Psoas muscle (tissue), 8 donors: ENCODE results near the gene AFAP1. TPM values are rescaled to one million over a fixed set of nuclear protein-coding genes. Genes with fewer than 3 reads are reported as not detected.

Source experiments
- ATAC-seq, 4 donors: fragments of 200-7000 bp; cut with Tn5 transposase; one replicate each; pipeline ENCODE4 v1.9.1; 2020; ENCODE audit warnings: moderate library complexity in 3 of 4, mild to moderate bottlenecking in 2 of 4
- DNase-seq, 2 donors: peaks; one replicate each; pipeline ENCODE4 v3.0.0-alpha.2; 2020
- H3K27ac ChIP-seq: fragments of 200-600 bp; one replicate; pipeline ENCODE4 v1.8.0; 2022
- H3K27me3 ChIP-seq, 3 donors: fragments of 200-600 bp in 1 of 3; one replicate each; pipeline versions ENCODE4 v1.6.1 to v1.8.0; 2013 to 2022; ENCODE audit warnings: low read length in 2 of 3, mild to moderate bottlenecking in 2 of 3, moderate library complexity in 1 of 3; ENCODE audit not compliant: insufficient read depth in 3 of 3
- H3K36me3 ChIP-seq, 2 donors: fragments of 200-600 bp in 1 of 2; one replicate each; pipeline versions ENCODE4 v1.6.1 to v1.8.0; 2013 to 2022; ENCODE audit warnings: low read depth in 1 of 2, mild to moderate bottlenecking in 1 of 2, moderate library complexity in 1 of 2; ENCODE audit not compliant: insufficient read depth in 1 of 2
- H3K4me1 ChIP-seq: fragments of 200-600 bp; one replicate; pipeline ENCODE4 v1.8.0; 2022
- H3K4me3 ChIP-seq: fragments of 200-600 bp; one replicate; pipeline ENCODE4 v1.8.0; 2022; ENCODE audit warnings: mild to moderate bottlenecking
- H3K9me3 ChIP-seq: fragments of 200-600 bp; one replicate; pipeline ENCODE4 v1.8.0; 2022
- CTCF ChIP-seq: fragments of 200-600 bp; IDR thresholded peaks from one replicate; pipeline ENCODE4 v1.8.0; 2022; ENCODE audit warnings: antibody characterized with exemption
- WGBS, 3 donors: extraction: QIAGEN DNeasy Blood & Tissue Kit; methylation state at CpG; one replicate each; pipeline versions ENCODE4 v1.1.6 to v1.1.7; 2013; 5-methylcytosine and 5-hydroxymethylcytosine counted together
- intact Hi-C, 2 donors: fragments of 100-400 bp; cut with DNase I; formaldehyde crosslinking; loops; one replicate each; pipeline versions ENCODE4 v1.11.0 to v1.14.2; 2022
- polyA plus RNA-seq, 3 donors: library from polyadenylated mRNA; stranded (reverse); fragments of 200-250 nt; gene quantifications; one replicate each; pipeline ENCODE4 v1.2.3, GENCODE V29; 2013
- total RNA-seq, 4 donors: library from RNA; stranded (reverse); fragmentation: NEBNext Ultra II Directional in 2 of 4; extraction: Animal tissue kit (Norgen Biotek cat#: 25700) in 2 of 4; gene quantifications; one replicate each; pipeline versions ENCODE4 v1.2.1 to v1.2.4, GENCODE V29; 2021 to 2023
- donor health status: healthy with polysubstance abuse.
- donor health status: DM: no; HTN: no; CAD: no; lungs with moderate emphysema.
- donor health status: Bipolar disorder and iron deficiency.
- donor health status: healthy.
- donor health status: DM: yes; HTN: yes; CAD: no.
- donor health status: DM: no; HTN: no; CAD: no.
- donor health status: DM: no; HTN: no; CAD: no.
- donor health status: DM: yes; HTN: yes; CAD: no.

AFAP1 gene
- total and polyA plus RNA-seq, 7 donors: 1.3 to 11.4 (median 2.6) TPM

- 76 to 77% (median 77%) methylated on average over 11 of the region's 11 CpGs for WGBS, 3 donors
- H3K36me3 ChIP-seq: no peaks in the 10 kb centered on the region
- peaks cover 16% of the 10 kb centered on the region for H3K4me1 ChIP-seq
- intact Hi-C loops: no loop called here
- TF ChIP-seq CTCF: no peak
- H3K27ac ChIP-seq: peak overlapping the region; percentile 62
- ATAC-seq: peak; percentile 15 to 31 (median 24)
- peak in 1 of 2 donors; percentile 65 for DNase-seq
- H3K9me3 ChIP-seq: no peaks in the 10 kb centered on the region
- H3K27me3 ChIP-seq: no peaks in the 10 kb centered on the region
- no peak overlapping the region for H3K4me3 ChIP-seq
Observed at GRCh38 chr4:7960017-7960789, 20.5 kb upstream of the AFAP1 start.

GRCh38 chr4:7959078-7959477 is 19.4 kb upstream of the AFAP1 start:
- intact Hi-C loops: no loop called here
- no peak for ATAC-seq

GRCh38 chr4:7956934-7957656 is 17.4 kb upstream of the AFAP1 start:
- Histone ChIP-seq H3K4me1 (peaks cover 16% of the 10 kb centered on the region), H3K4me3 (no peak overlapping the region), H3K9me3 (no peaks in the 10 kb centered on the region), H3K36me3 (no peaks in the 10 kb centered on the region), H3K27ac (no peak overlapping the region), H3K27me3 (no peaks in the 10 kb centered on the region)
- 75 to 82% (median 79%) methylated on average over 11 of the region's 11 CpGs for WGBS, 3 donors
- DNase-seq: no peak
- intact Hi-C loops: no loop called here
- no peak for ATAC-seq
- TF ChIP-seq CTCF: no peak

More at GRCh38 chr4:7959078-7959477, 19.4 kb upstream of the AFAP1 start:
- WGBS, 3 donors: 79 to 85% (median 84%) methylated on average over 7 of the region's 7 CpGs
- no peak overlapping the region for H3K27ac ChIP-seq
- no peak overlapping the region for H3K4me3 ChIP-seq
- H3K9me3 ChIP-seq: no peaks in the 10 kb centered on the region
- no peak for TF ChIP-seq CTCF
- no peaks in the 10 kb centered on the region for H3K27me3 ChIP-seq
- DNase-seq: no peak
- no peaks in the 10 kb centered on the region for H3K36me3 ChIP-seq
- peaks cover 16% of the 10 kb centered on the region for H3K4me1 ChIP-seq

- Histone ChIP-seq H3K27me3 (no peaks in the 10 kb centered on the region), H3K27ac (no peak overlapping the region), H3K4me3 (no peak overlapping the region), H3K36me3 (no peaks in the 10 kb centered on the region), H3K9me3 (no peaks in the 10 kb centered on the region), H3K4me1 (peaks cover 12% of the 10 kb centered on the region)
- peak; percentile 14 to 44 (median 24) for ATAC-seq
- 51 to 74% (median 65%) methylated on average over 8 of the region's 8 CpGs for WGBS, 3 donors
- TF ChIP-seq CTCF: no peak
- DNase-seq: peak in 1 of 2 donors; percentile 66
- intact Hi-C loops: no loop called here
Observed at GRCh38 chr4:7956270-7956808, 16.7 kb upstream of the AFAP1 start.
